Neural progenitor cell (in vitro differentiated cells): ENCODE measurements around the gene MAB21L4. TPM values are rescaled to one million over a fixed set of nuclear protein-coding genes. Genes with fewer than 3 reads are reported as not detected.

Experiments
- DNase-seq: peaks from one replicate; pipeline ENCODE4 v3.0.0-alpha.2; 2016; ENCODE audit warnings: low spot score
- H2AFZ ChIP-seq: fragments of 200-600 bp; sonication (generic); replicated peaks from 2 replicates; pipeline ENCODE4 v1.6.1; 2016; ENCODE audit warnings: antibody characterized with exemption
- H3F3A ChIP-seq: fragments of 200-600 bp; sonication (generic); 2 replicates; pipeline ENCODE4 v1.6.1; 2016; ENCODE audit warnings: antibody characterized with exemption, low read depth
- H3K27ac ChIP-seq: fragments of 200-600 bp; sonication (generic); 2 replicates; pipeline ENCODE4 v1.5.1; 2016; ENCODE audit warnings: mild to moderate bottlenecking
- H3K27me3 ChIP-seq: fragments of 200-600 bp; sonication (generic); 2 replicates; pipeline ENCODE4 v1.6.1; 2016; ENCODE audit warnings: mild to moderate bottlenecking, moderate library complexity
- H3K36me3 ChIP-seq: fragments of 200-600 bp; sonication (generic); 2 replicates; pipeline ENCODE4 v1.5.1; 2016
- H3K4me1 ChIP-seq: fragments of 200-600 bp; sonication (generic); 2 replicates; pipeline ENCODE4 v1.6.1; 2016; ENCODE audit warnings: mixed run types
- H3K4me2 ChIP-seq: fragments of 200-600 bp; sonication (generic); 2 replicates; pipeline ENCODE4 v1.6.1; 2016
- H3K4me3 ChIP-seq: fragments of 200-600 bp; sonication (generic); 2 replicates; pipeline ENCODE4 v1.5.1; 2016
- H3K79me2 ChIP-seq: fragments of 200-600 bp; sonication (generic); 2 replicates; pipeline ENCODE4 v1.6.1; 2016; ENCODE audit warnings: low read depth
- H3K9ac ChIP-seq: fragments of 200-600 bp; sonication (generic); 2 replicates; pipeline ENCODE4 v1.6.1; 2016
- H3K9me3 ChIP-seq: fragments of 200-600 bp; sonication (generic); 2 replicates; pipeline ENCODE4 v1.5.1; 2016; ENCODE audit warnings: low read depth
- H4K20me1 ChIP-seq: fragments of 200-600 bp; sonication (generic); 2 replicates; pipeline ENCODE4 v1.6.1; 2016; ENCODE audit warnings: low read depth
- H3K27ac Mint-ChIP-seq: 3 replicates; pipeline ENCODE4 v1.8.0; 2021; ENCODE audit warnings: mixed read lengths
- H3K27me3 Mint-ChIP-seq: 2 replicates; pipeline ENCODE4 v1.8.0; 2022; ENCODE audit warnings: low read depth, mild to moderate bottlenecking, inconsistent platforms, moderate library complexity, mixed read lengths; ENCODE audit not compliant: insufficient read depth
- H3K36me3 Mint-ChIP-seq: 3 replicates; pipeline ENCODE4 v1.8.0; 2021; ENCODE audit warnings: mixed read lengths
- H3K4me1 Mint-ChIP-seq: 3 replicates; pipeline ENCODE4 v1.8.0; 2021; ENCODE audit warnings: mixed read lengths
- H3K4me3 Mint-ChIP-seq: 3 replicates; pipeline ENCODE4 v1.8.0; 2021; ENCODE audit warnings: mild to moderate bottlenecking, moderate library complexity, mixed read lengths
- H3K9me3 Mint-ChIP-seq: 3 replicates; pipeline ENCODE4 v1.8.0; 2020; ENCODE audit warnings: mixed read lengths
- EZH2 ChIP-seq: fragments of 200-600 bp; sonication (generic); IDR thresholded peaks from 2 replicates; pipeline ENCODE4 v1.6.1; 2017; ENCODE audit warnings: antibody characterized with exemption, mild to moderate bottlenecking, moderate library complexity
- EZH2phosphoT487 ChIP-seq: fragments of 200-600 bp; sonication (generic); IDR thresholded peaks from 2 replicates; pipeline ENCODE4 v1.6.1; 2017; ENCODE audit warnings: antibody characterized with exemption
- total RNA-seq: library from RNA; depleted of rRNA; stranded (reverse); fragments of >200 nt; gene quantifications from 2 replicates; pipeline ENCODE4 v1.2.3, GENCODE V29; 2015; ENCODE audit warnings: low replicate concordance
- TF ChIP-seq, protein P1 (sequence below): fragments of 200-600 bp; sonication (generic); IDR thresholded peaks from 2 replicates; pipeline ENCODE4 v1.5.1; 2017; ENCODE audit warnings: antibody characterized with exemption, mild to moderate bottlenecking

Gene MAB21L4
- total RNA-seq, 1 donor from 2014 or later, result not detected

DNA sequence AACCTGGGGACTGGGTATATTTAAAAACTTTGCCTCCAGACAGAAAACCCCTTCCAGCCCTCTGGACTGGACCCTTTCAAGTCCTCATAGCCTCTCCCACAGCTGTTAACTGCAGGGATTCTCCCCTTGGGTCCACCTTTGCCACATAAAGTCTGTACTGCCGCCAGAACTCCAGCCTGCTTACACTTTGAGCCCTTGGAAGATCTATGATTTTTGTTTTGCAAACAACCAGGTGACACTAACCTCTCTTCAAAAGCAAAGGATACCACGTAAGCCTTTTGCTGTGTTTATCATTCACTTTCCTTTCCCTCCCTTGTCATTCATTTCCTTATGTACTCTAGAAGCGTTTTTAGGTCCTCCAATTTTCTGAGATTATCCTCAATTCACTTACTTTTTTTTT, 31.5 kb downstream of the MAB21L4 start:
- H3F3A ChIP-seq, result no peaks in the 10 kb centered on the region
- Mint-ChIP-seq H3K27me3 (peaks cover 3% of the 10 kb centered on the region), H3K4me1 (peaks cover 10% of the 10 kb centered on the region), H3K4me3 (no peak overlapping the region), H3K36me3 (no peaks in the 10 kb centered on the region), H3K9me3 (no peaks in the 10 kb centered on the region), H3K27ac (no peak overlapping the region)
- no peaks in the 10 kb centered on the region for H3K79me2 ChIP-seq
- H3K9ac ChIP-seq, result no peak overlapping the region
- no peak overlapping the region for H3K27ac ChIP-seq
- H3K4me1 ChIP-seq, result no peaks in the 10 kb centered on the region
- no peak overlapping the region for H3K4me2 ChIP-seq
- H3K4me3 ChIP-seq, result no peak overlapping the region
- H3K27me3 ChIP-seq, result no peaks in the 10 kb centered on the region
- H3K36me3 ChIP-seq, result no peaks in the 10 kb centered on the region
- no peak overlapping the region for H2AFZ ChIP-seq
- no peaks in the 10 kb centered on the region for H3K9me3 ChIP-seq
- TF ChIP-seq, protein P1, sequence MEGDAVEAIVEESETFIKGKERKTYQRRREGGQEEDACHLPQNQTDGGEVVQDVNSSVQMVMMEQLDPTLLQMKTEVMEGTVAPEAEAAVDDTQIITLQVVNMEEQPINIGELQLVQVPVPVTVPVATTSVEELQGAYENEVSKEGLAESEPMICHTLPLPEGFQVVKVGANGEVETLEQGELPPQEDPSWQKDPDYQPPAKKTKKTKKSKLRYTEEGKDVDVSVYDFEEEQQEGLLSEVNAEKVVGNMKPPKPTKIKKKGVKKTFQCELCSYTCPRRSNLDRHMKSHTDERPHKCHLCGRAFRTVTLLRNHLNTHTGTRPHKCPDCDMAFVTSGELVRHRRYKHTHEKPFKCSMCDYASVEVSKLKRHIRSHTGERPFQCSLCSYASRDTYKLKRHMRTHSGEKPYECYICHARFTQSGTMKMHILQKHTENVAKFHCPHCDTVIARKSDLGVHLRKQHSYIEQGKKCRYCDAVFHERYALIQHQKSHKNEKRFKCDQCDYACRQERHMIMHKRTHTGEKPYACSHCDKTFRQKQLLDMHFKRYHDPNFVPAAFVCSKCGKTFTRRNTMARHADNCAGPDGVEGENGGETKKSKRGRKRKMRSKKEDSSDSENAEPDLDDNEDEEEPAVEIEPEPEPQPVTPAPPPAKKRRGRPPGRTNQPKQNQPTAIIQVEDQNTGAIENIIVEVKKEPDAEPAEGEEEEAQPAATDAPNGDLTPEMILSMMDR, result no peak
- TF ChIP-seq EZH2phosphoT487, result no peak
- TF ChIP-seq EZH2, result no peak
- DNase-seq, result no peak
- H4K20me1 ChIP-seq, result no peaks in the 10 kb centered on the region

DNA sequence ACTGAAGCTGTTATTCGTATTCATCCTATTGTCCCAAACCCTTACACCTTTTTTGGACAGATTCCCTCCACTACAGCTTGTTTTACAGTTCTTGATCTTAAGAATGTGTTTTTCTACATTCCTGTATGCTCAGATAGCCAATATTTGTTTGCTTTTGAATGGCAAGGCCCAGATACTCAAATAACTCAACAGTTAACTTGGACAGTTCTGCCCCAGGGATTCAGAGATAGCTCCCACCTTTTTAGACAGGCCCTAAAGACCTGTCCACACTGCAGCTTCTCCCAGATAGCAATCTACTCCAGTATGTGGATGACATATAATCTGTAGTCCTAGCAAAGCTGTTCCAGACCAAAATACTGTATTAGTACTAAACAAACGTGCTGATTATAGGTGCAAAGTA, 34.4 kb downstream of the MAB21L4 start:
- Histone ChIP-seq H3K9ac (no peak overlapping the region), H3K4me3 (no peak overlapping the region), H3K4me2 (no peak overlapping the region), H3K36me3 (no peaks in the 10 kb centered on the region), H4K20me1 (no peaks in the 10 kb centered on the region), H3K9me3 (no peaks in the 10 kb centered on the region), H3K79me2 (no peaks in the 10 kb centered on the region), H3K4me1 (no peaks in the 10 kb centered on the region), H3F3A (no peaks in the 10 kb centered on the region), H2AFZ (no peak overlapping the region), H3K27ac (no peak overlapping the region), H3K27me3 (no peaks in the 10 kb centered on the region)
- no peak overlapping the region for H3K27ac Mint-ChIP-seq
- no peaks in the 10 kb centered on the region for H3K4me1 Mint-ChIP-seq
- peaks cover 5% of the 10 kb centered on the region for H3K27me3 Mint-ChIP-seq
- no peaks in the 10 kb centered on the region for H3K36me3 Mint-ChIP-seq
- no peak for DNase-seq
- H3K9me3 Mint-ChIP-seq, result no peaks in the 10 kb centered on the region
- no peak overlapping the region for H3K4me3 Mint-ChIP-seq
- TF ChIP-seq EZH2phosphoT487, result no peak
- no peak for TF ChIP-seq EZH2
- TF ChIP-seq, protein P1, result no peak

GRCh38 chr2:240858871-240859270, 37.1 kb downstream of the MAB21L4 start:
- H3K79me2 ChIP-seq, result no peaks in the 10 kb centered on the region
- no peak overlapping the region for H3K4me3 Mint-ChIP-seq

More at GRCh38 chr2:240858871-240859270, 37.1 kb downstream of the MAB21L4 start:
- H3K27me3 Mint-ChIP-seq, result peaks cover 7% of the 10 kb centered on the region
- H3K9me3 ChIP-seq, result no peaks in the 10 kb centered on the region
- no peak overlapping the region for H3K27ac ChIP-seq
- no peak overlapping the region for H3K27ac Mint-ChIP-seq
- no peak overlapping the region for H3K4me2 ChIP-seq
- no peaks in the 10 kb centered on the region for H3F3A ChIP-seq
- H2AFZ ChIP-seq, result no peak overlapping the region
- no peaks in the 10 kb centered on the region for H3K4me1 ChIP-seq
- H3K9me3 Mint-ChIP-seq, result peaks cover 12% of the 10 kb centered on the region
- no peaks in the 10 kb centered on the region for H3K36me3 ChIP-seq
- TF ChIP-seq EZH2phosphoT487 (no peak), EZH2 (no peak)
- TF ChIP-seq, protein P1, result no peak
- no peak overlapping the region for H3K9ac ChIP-seq
- DNase-seq, result no peak
- no peak overlapping the region for H3K4me3 ChIP-seq
- H3K4me1 Mint-ChIP-seq, result no peaks in the 10 kb centered on the region
- no peaks in the 10 kb centered on the region for H3K27me3 ChIP-seq
- H3K36me3 Mint-ChIP-seq, result no peaks in the 10 kb centered on the region
- no peaks in the 10 kb centered on the region for H4K20me1 ChIP-seq
